IMR-90 (cell line): Measurements from ENCODE around the gene PKD1L1. TPM values are rescaled to one million over a fixed set of nuclear protein-coding genes. Genes with fewer than 3 reads are reported as not detected.

Experiments
- ATAC-seq: fragments of 200-7000 bp; cut with Tn5 transposase; 2 replicates; pipeline ENCODE4 v1.9.1; 2020; ENCODE audit warnings: low read depth, mild to moderate bottlenecking, moderate library complexity
- BruUV-seq: library from RNA; stranded (reverse); fragments of 400-500 nt; replicated peaks from 2 replicates; lab custom pipeline; 2021; lab: Mats Ljungman, UMichigan
- CTCF ChIA-PET: fragments of 300-600 bp; formaldehyde crosslinking; extraction: SDS; loops from one replicate; lab custom pipeline; 2021; ENCODE audit warnings: antibody characterized with exemption; lab: Yijun Ruan, JAX
- POLR2A ChIA-PET: fragments of 300-600 bp; sonication (Branson Sonifier 250); formaldehyde crosslinking; loops from one replicate; lab custom pipeline; 2022; ENCODE audit warnings: antibody characterized with exemption; ENCODE audit not compliant: unreplicated experiment; lab: Charles Lee
- DNase-seq: peaks from one replicate; pipeline ENCODE4 v3.0.0; 2013
- H2AFZ ChIP-seq: replicated peaks from 2 replicates; pipeline ENCODE3; 2013; ENCODE audit warnings: low read length, mild to moderate bottlenecking; ENCODE audit not compliant: poor library complexity
- H2AK5ac ChIP-seq: 2 replicates; pipeline ENCODE4 v1.6.1; 2013; ENCODE audit warnings: low read depth, low read length, inconsistent platforms
- H2AK9ac ChIP-seq: replicated peaks from 2 replicates; pipeline ENCODE3; 2013; ENCODE audit warnings: mild to moderate bottlenecking, low read depth, low read length, moderate library complexity; ENCODE audit not compliant: poor library complexity
- H2BK120ac ChIP-seq: 2 replicates; pipeline ENCODE4 v1.6.1; 2013; ENCODE audit warnings: low read depth, low read length, inconsistent platforms
- H2BK15ac ChIP-seq: 3 replicates; pipeline ENCODE4 v1.6.1; 2013; ENCODE audit warnings: low read depth, low read length, inconsistent platforms
- H2BK20ac ChIP-seq: 2 replicates; pipeline ENCODE4 v1.6.1; 2013; ENCODE audit warnings: low read depth, mild to moderate bottlenecking, inconsistent platforms, low read length, moderate library complexity
- H2BK5ac ChIP-seq: 2 replicates; pipeline ENCODE4 v1.6.1; 2013; ENCODE audit warnings: mild to moderate bottlenecking, low read depth, low read length, inconsistent platforms; ENCODE audit not compliant: poor library complexity, severe bottlenecking
- H3K14ac ChIP-seq: replicated peaks from 2 replicates; pipeline ENCODE4 v1.6.1; 2013; ENCODE audit warnings: low read depth, low read length, inconsistent platforms
- H3K18ac ChIP-seq: 2 replicates; pipeline ENCODE4 v1.6.1; 2013; ENCODE audit warnings: low read depth, low read length, control low read depth
- H3K23ac ChIP-seq: 2 replicates; pipeline ENCODE4 v1.6.1; 2013; ENCODE audit warnings: low read depth, low read length, inconsistent platforms
- H3K27ac ChIP-seq: 2 replicates; pipeline ENCODE4 v1.5.1; 2013; ENCODE audit warnings: mild to moderate bottlenecking, control low read depth, low read length; ENCODE audit not compliant: insufficient read depth
- H3K27me3 ChIP-seq: 2 replicates; pipeline ENCODE4 v1.6.1; 2013; ENCODE audit warnings: low read length; ENCODE audit not compliant: control insufficient read depth, insufficient read depth
- H3K36me3 ChIP-seq: 2 replicates; pipeline ENCODE4 v1.6.1; 2013; ENCODE audit warnings: low read length, mixed read lengths; ENCODE audit not compliant: control insufficient read depth, insufficient read depth
- H3K4ac ChIP-seq: 2 replicates; pipeline ENCODE4 v1.6.1; 2013; ENCODE audit warnings: low read depth, low read length, inconsistent platforms
- H3K4me1 ChIP-seq: 2 replicates; pipeline ENCODE4 v1.6.1; 2013; ENCODE audit warnings: low read length, mixed read lengths; ENCODE audit not compliant: control insufficient read depth, insufficient read depth
- H3K4me2 ChIP-seq: 2 replicates; pipeline ENCODE4 v1.6.1; 2013; ENCODE audit warnings: low read depth, mild to moderate bottlenecking, control low read depth, low read length, moderate library complexity
- H3K4me3 ChIP-seq: 2 replicates; pipeline ENCODE4 v1.5.1; 2013; ENCODE audit warnings: low read depth, mild to moderate bottlenecking, control low read depth, low read length, moderate library complexity; ENCODE audit not compliant: insufficient read depth
- H3K56ac ChIP-seq: 2 replicates; pipeline ENCODE4 v1.6.1; 2013; ENCODE audit warnings: low read length, inconsistent platforms; ENCODE audit not compliant: insufficient read depth; ENCODE audit errors: extremely low read depth
- H3K79me1 ChIP-seq, 2 experiments: 2 replicates each; pipeline ENCODE4 v1.6.1; 2013; ENCODE audit warnings: low read length in 2 of 2, inconsistent platforms in 1 of 2, low read depth in 1 of 2
- H3K9ac ChIP-seq: 2 replicates; pipeline ENCODE4 v1.6.1; 2013; ENCODE audit warnings: low read depth, low read length, control low read depth
- H3K9me1 ChIP-seq: 2 replicates; pipeline ENCODE4 v1.6.1; 2013; ENCODE audit warnings: low read length, inconsistent platforms; ENCODE audit not compliant: insufficient read depth
- H3K9me3 ChIP-seq: 2 replicates; pipeline ENCODE4 v1.6.1; 2013; ENCODE audit warnings: low read length; ENCODE audit not compliant: control insufficient read depth, insufficient read depth
- H4K20me1 ChIP-seq: 2 replicates; pipeline ENCODE4 v1.6.1; 2013; ENCODE audit warnings: low read length, inconsistent platforms; ENCODE audit not compliant: insufficient read depth
- H4K5ac ChIP-seq: 2 replicates; pipeline ENCODE4 v1.6.1; 2013; ENCODE audit warnings: mild to moderate bottlenecking, low read depth, low read length, control low read depth
- H4K8ac ChIP-seq, 2 experiments: 2 replicates each; pipeline ENCODE4 v1.6.1; 2013; ENCODE audit warnings: low read depth in 2 of 2, low read length in 2 of 2, control low read depth in 1 of 2, inconsistent platforms in 1 of 2
- H4K91ac ChIP-seq: 2 replicates; pipeline ENCODE4 v1.6.1; 2013; ENCODE audit warnings: low read depth, low read length, inconsistent platforms; ENCODE audit not compliant: insufficient read depth
- CEBPB ChIP-seq: IDR thresholded peaks from 2 replicates; pipeline ENCODE4 v1.6.1; 2012; ENCODE audit warnings: low read depth, low read length, improper control_type of control experiment
- CHD1 ChIP-seq: IDR thresholded peaks from 2 replicates; pipeline ENCODE4 v1.6.1; 2012; ENCODE audit warnings: low read depth, low read length, improper control_type of control experiment
- CTCF ChIP-seq: conservative IDR thresholded peaks from 2 replicates; pipeline ENCODE4 v1.5.1; 2012; ENCODE audit warnings: mild to moderate bottlenecking, low read depth, low read length, improper control_type of control experiment
- MAFK ChIP-seq: IDR thresholded peaks from 2 replicates; pipeline ENCODE4 v1.6.1; 2012; ENCODE audit warnings: low read depth, low read length, improper control_type of control experiment
- MAZ ChIP-seq: IDR thresholded peaks from 2 replicates; pipeline ENCODE4 v1.6.1; 2012; ENCODE audit warnings: low read depth, mild to moderate bottlenecking, low read length, improper control_type of control experiment, moderate library complexity, borderline replicate concordance
- MXI1 ChIP-seq: IDR thresholded peaks from 2 replicates; pipeline ENCODE4 v1.6.1; 2012; ENCODE audit warnings: low read depth, mild to moderate bottlenecking, low read length, moderate library complexity, borderline replicate concordance
- NFE2L2 ChIP-seq: fragments of 150-350 bp; IDR thresholded peaks from 2 replicates; pipeline ENCODE4 v1.6.1; 2016; ENCODE audit warnings: low read depth, mild to moderate bottlenecking, low read length
- RAD21 ChIP-seq: IDR thresholded peaks from 2 replicates; pipeline ENCODE4 v1.6.1; 2012; ENCODE audit warnings: low read length, improper control_type of control experiment
- RFX5 ChIP-seq: IDR thresholded peaks from 2 replicates; pipeline ENCODE4 v1.8.0; 2012; ENCODE audit warnings: low read depth, mild to moderate bottlenecking, low read length, moderate library complexity
- USF2 ChIP-seq: fragments of 150-350 bp; IDR thresholded peaks from 2 replicates; pipeline ENCODE4 v1.6.1; 2017; ENCODE audit warnings: mild to moderate bottlenecking, antibody characterized with exemption, low read length, low read depth
- WGBS, 2 experiments: methylation state at CpG; one replicate each; pipeline versions ENCODE4 v1.1.5 to v1.1.7; 2013; ENCODE audit warnings: missing lambda C conversion rate in 2 of 2; ENCODE audit not compliant: insufficient read length in 1 of 2; ENCODE audit errors: extremely low coverage in 2 of 2; 5-methylcytosine and 5-hydroxymethylcytosine counted together
- dilution Hi-C: fragments of 300-500 bp; cut with HindIII; formaldehyde crosslinking; loops from one replicate; pipeline ENCODE4 v1.14.3; 2018; ENCODE audit warnings: low sequenced_read_pairs; ENCODE audit not compliant: unreplicated experiment
- in situ Hi-C: fragments of 300-500 bp; cut with MboI; formaldehyde crosslinking; loops from 3 replicates; pipeline ENCODE4 v1.14.3; 2019; ENCODE audit warnings: low sequenced_read_pairs, inconsistent platforms, mixed read lengths
- intact Hi-C: fragments of 100-400 bp; cut with micrococcal nuclease; formaldehyde crosslinking; loops from 2 replicates; pipeline ENCODE4 v1.10.0; 2022
- polyA plus RNA-seq, 3 experiments: library from polyadenylated mRNA; depleted of rRNA; stranded (reverse); fragments of >200 nt; gene quantifications; 2 replicates each; pipeline ENCODE4 v1.2.3, GENCODE V29; 2012; ENCODE audit warnings: low replicate concordance in 1 of 3
- total RNA-seq: library from RNA; depleted of rRNA; stranded (reverse); fragments of >200 nt; gene quantifications from 2 replicates; pipeline ENCODE4 v1.2.3, GENCODE V29; 2012

PKD1L1 gene
- total and polyA plus RNA-seq, 2 of the 4 experiments (the other 2 are of a cell fraction): under 0.01 to 0.15 TPM

GRCh38 chr7:47948141-47948790 is at the start of gene PKD1L1 (continued):
- TF ChIP-seq USF2 (no peak), MAFK (no peak)

- Histone ChIP-seq H3K23ac (no peak overlapping the region), H3K4me2 (no peak overlapping the region), H3K18ac (no peak overlapping the region), H2BK15ac (no peak overlapping the region), H2AK5ac (no peak overlapping the region), H3K27ac (no peak overlapping the region), H3K9ac (no peak overlapping the region), H2AK9ac (no peak overlapping the region), H4K20me1 (no peaks in the 10 kb centered on the region), H3K9me3 (no peaks in the 10 kb centered on the region), H2BK5ac (no peak overlapping the region), H3K4ac (no peak overlapping the region), H3K79me1 (no peaks in the 10 kb centered on the region), H3K4me3 (no peak overlapping the region), H4K5ac (no peak overlapping the region), H4K91ac (no peak overlapping the region), H3K4me1 (no peaks in the 10 kb centered on the region; the same call in 1 of the 2 replicates), H3K56ac (no peak overlapping the region), H2AFZ (no peak overlapping the region), H4K8ac (peak overlapping the region; percentile 72 to 89; a peak in 3 of 4 replicates), H3K36me3 (no peaks in the 10 kb centered on the region), H2BK120ac (no peak overlapping the region), H2BK20ac (no peak overlapping the region), H3K9me1 (no peaks in the 10 kb centered on the region), H3K14ac (no peak overlapping the region), H3K27me3 (no peaks in the 10 kb centered on the region)
- no peak for ATAC-seq
- POLR2A ChIA-PET: no interaction called here
- intact Hi-C loops: loop anchor here (5.0 kb wide), 1 partner anchor 95 kb away; the partner anchor contains the start of gene UPP1
- TF ChIP-seq USF2 (no peak), MXI1 (no peak), CTCF (no peak), CHD1 (no peak), MAZ (no peak), RAD21 (no peak), CEBPB (no peak), NFE2L2 (no peak), RFX5 (no peak)
- DNase-seq: no peak
- in situ Hi-C loops: no loop called here
- dilution Hi-C loops: loop anchor here (25.0 kb wide), 1 partner anchor 120 kb away; no protein-coding TSS in a partner anchor
- CTCF ChIA-PET: interaction anchor here (0.5 to 2.3 kb wide), 11 partner anchors 10 to 483 kb away, joined by 3 to 20 read pairs (median 5); partner anchors contain the start of gene PKD1L1
- no TSS peak for BruUV-seq
- no CpG with 5 or more reads among the region's 3 CpGs for WGBS, 2 experiments
These were observed 44.2 kb upstream of the PKD1L1 start for GRCh38 chr7:47992446-47992845.
